Chondrocyte (in vitro differentiated cells): ENCODE data around the gene TMEM63B. TPM values are rescaled to one million over a fixed set of nuclear protein-coding genes. Genes with fewer than 3 reads are reported as not detected.

ENCODE experiments used
- DNase-seq: peaks from one replicate; pipeline ENCODE4 v3.0.0; 2021; ENCODE audit warnings: mixed read lengths, low spot score
- H3K27ac Mint-ChIP-seq: one replicate; pipeline ENCODE4 v1.8.0; 2021; ENCODE audit warnings: mild to moderate bottlenecking, moderate library complexity, mixed read lengths; ENCODE audit not compliant: unreplicated experiment
- H3K27me3 Mint-ChIP-seq: 2 replicates; pipeline ENCODE4 v1.8.0; 2021; ENCODE audit warnings: low read depth, mixed read lengths
- H3K36me3 Mint-ChIP-seq: 2 replicates; pipeline ENCODE4 v1.8.0; 2021; ENCODE audit warnings: low read depth, mixed read lengths
- H3K4me1 Mint-ChIP-seq: 2 replicates; pipeline ENCODE4 v1.8.0; 2021; ENCODE audit warnings: low read depth, mild to moderate bottlenecking, mixed read lengths
- H3K4me3 Mint-ChIP-seq: one replicate; pipeline ENCODE4 v1.8.0; 2021; ENCODE audit warnings: mild to moderate bottlenecking, moderate library complexity, mixed read lengths; ENCODE audit not compliant: unreplicated experiment
- H3K9me3 Mint-ChIP-seq: 2 replicates; pipeline ENCODE4 v1.8.0; 2021; ENCODE audit warnings: low read depth, mixed read lengths
- CTCF ChIP-seq: fragments of 200-600 bp; sonication (generic); IDR thresholded peaks from 2 replicates; pipeline ENCODE4 v1.5.0; 2021; ENCODE audit warnings: antibody characterized with exemption, mild to moderate bottlenecking, moderate library complexity
- total RNA-seq: library from RNA; stranded (reverse); gene quantifications from 3 replicates; pipeline ENCODE4 v1.2.1, GENCODE V29; 2021

Gene TMEM63B
- total RNA-seq, 1 donor from 2014 or later = 40.7 TPM

- no peak overlapping the region for H3K4me3 Mint-ChIP-seq
- no peaks in the 10 kb centered on the region for H3K9me3 Mint-ChIP-seq
- H3K36me3 Mint-ChIP-seq = peaks cover 5% of the 10 kb centered on the region
- H3K27me3 Mint-ChIP-seq = no peaks in the 10 kb centered on the region
- H3K4me1 Mint-ChIP-seq = peaks cover 9% of the 10 kb centered on the region
- no peak overlapping the region for H3K27ac Mint-ChIP-seq
- no peak for DNase-seq
- no peak for TF ChIP-seq CTCF
Measured at GRCh38 chr6:44133981-44134711, 6.8 kb downstream of the TMEM63B start.

- peaks cover 9% of the 10 kb centered on the region for H3K4me1 Mint-ChIP-seq
- no peak for DNase-seq
- no peaks in the 10 kb centered on the region for H3K27me3 Mint-ChIP-seq
- no peak overlapping the region for H3K4me3 Mint-ChIP-seq
- TF ChIP-seq CTCF = no peak
- no peaks in the 10 kb centered on the region for H3K9me3 Mint-ChIP-seq
- no peak overlapping the region for H3K27ac Mint-ChIP-seq
- H3K36me3 Mint-ChIP-seq = peaks cover 13% of the 10 kb centered on the region
Measured at GRCh38 chr6:44135173-44135758, 7.9 kb downstream of the TMEM63B start.

GRCh38 chr6:44135875-44136274, 8.5 kb downstream of the TMEM63B start:
- no peak for TF ChIP-seq CTCF
- Mint-ChIP-seq H3K36me3 (peaks cover 19% of the 10 kb centered on the region), H3K27me3 (no peaks in the 10 kb centered on the region), H3K27ac (no peak overlapping the region), H3K4me1 (peaks cover 9% of the 10 kb centered on the region), H3K9me3 (no peaks in the 10 kb centered on the region), H3K4me3 (no peak overlapping the region)
- no peak for DNase-seq

GRCh38 chr6:44138717-44139350, 11.5 kb downstream of the TMEM63B start:
- no peak for DNase-seq
- H3K4me3 Mint-ChIP-seq = no peak overlapping the region
- peaks cover 23% of the 10 kb centered on the region for H3K36me3 Mint-ChIP-seq
- no peak for TF ChIP-seq CTCF
- no peaks in the 10 kb centered on the region for H3K9me3 Mint-ChIP-seq
- H3K27ac Mint-ChIP-seq = no peak overlapping the region
- no peaks in the 10 kb centered on the region for H3K27me3 Mint-ChIP-seq
- peaks cover under 1% of the 10 kb centered on the region for H3K4me1 Mint-ChIP-seq

GRCh38 chr6:44139351-44139743, 12.0 kb downstream of the TMEM63B start:
- Mint-ChIP-seq H3K27me3 (no peaks in the 10 kb centered on the region), H3K36me3 (peaks cover 26% of the 10 kb centered on the region), H3K4me1 (no peaks in the 10 kb centered on the region), H3K9me3 (no peaks in the 10 kb centered on the region), H3K27ac (no peak overlapping the region), H3K4me3 (no peak overlapping the region)
- no peak for DNase-seq
- TF ChIP-seq CTCF = no peak
